Measurements from ENCODE around the gene CYS1. TPM values are rescaled to one million over a fixed set of nuclear protein-coding genes. Genes with fewer than 3 reads are reported as not detected.

The CYS1 gene
- polyA plus RNA-seq, 3 donors = not detected

DNA sequence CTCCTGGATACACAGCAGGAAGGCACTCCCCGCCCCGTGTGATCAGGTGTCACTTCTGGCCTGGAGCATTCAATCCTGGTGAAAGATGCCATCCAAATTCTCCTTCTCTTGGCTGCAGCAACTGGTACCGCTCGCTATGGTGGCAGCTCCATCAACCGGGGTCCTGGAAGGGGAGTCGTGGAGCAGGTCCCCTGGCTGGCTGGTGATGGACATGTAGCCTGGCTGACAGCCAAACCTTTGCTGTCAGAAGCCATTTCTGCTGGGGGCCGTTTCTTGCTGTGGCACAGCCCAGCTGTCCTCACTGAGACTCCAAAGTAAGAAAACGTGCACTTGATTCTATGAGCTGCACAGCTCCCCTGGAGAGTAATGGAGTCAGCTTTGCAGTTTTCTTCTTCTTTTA, 7.1 kb upstream of the CYS1 start:
- no peaks in the 10 kb centered on the region for H3K36me3 ChIP-seq (replicated peaks in 1 of 2; ENCODE audit: control insufficient read depth in 1 of 2, insufficient read depth in 2 of 2, low read length in 2 of 2)
- no peak overlapping the region for H3K9ac ChIP-seq (ENCODE audit: insufficient read depth, low read length, poor library complexity, severe bottlenecking)
- H3K4me2 ChIP-seq (replicated peaks; ENCODE audit: extremely low read depth, low read length, poor library complexity, severe bottlenecking) = no peak overlapping the region
- H3K27me3 ChIP-seq (ENCODE audit: control insufficient read depth in 2 of 2, insufficient read depth in 2 of 2, low read length in 2 of 2) = peaks cover 36 to 57% of the 10 kb centered on the region in 2 donors
- Mint-ChIP-seq H3K27me3 (ENCODE audit: low read depth in 3 of 3) (peaks cover 54 to 77% (median 62%) of the 10 kb centered on the region in 3 donors), H3K36me3 (peaks cover 3 to 5% of the 10 kb centered on the region in 2 donors), H3K27ac (no peak overlapping the region), H3K9me3 (peaks cover 4 to 14% (median 8%) of the 10 kb centered on the region in 7 donors), H3K4me3 (no peak overlapping the region), H3K4me1 (peaks cover 18% of the 10 kb centered on the region)
- no peaks in the 10 kb centered on the region for H3K79me2 ChIP-seq (ENCODE audit: insufficient read depth, low read length)
- no peak for DNase-seq
- TF ChIP-seq, protein P1, sequence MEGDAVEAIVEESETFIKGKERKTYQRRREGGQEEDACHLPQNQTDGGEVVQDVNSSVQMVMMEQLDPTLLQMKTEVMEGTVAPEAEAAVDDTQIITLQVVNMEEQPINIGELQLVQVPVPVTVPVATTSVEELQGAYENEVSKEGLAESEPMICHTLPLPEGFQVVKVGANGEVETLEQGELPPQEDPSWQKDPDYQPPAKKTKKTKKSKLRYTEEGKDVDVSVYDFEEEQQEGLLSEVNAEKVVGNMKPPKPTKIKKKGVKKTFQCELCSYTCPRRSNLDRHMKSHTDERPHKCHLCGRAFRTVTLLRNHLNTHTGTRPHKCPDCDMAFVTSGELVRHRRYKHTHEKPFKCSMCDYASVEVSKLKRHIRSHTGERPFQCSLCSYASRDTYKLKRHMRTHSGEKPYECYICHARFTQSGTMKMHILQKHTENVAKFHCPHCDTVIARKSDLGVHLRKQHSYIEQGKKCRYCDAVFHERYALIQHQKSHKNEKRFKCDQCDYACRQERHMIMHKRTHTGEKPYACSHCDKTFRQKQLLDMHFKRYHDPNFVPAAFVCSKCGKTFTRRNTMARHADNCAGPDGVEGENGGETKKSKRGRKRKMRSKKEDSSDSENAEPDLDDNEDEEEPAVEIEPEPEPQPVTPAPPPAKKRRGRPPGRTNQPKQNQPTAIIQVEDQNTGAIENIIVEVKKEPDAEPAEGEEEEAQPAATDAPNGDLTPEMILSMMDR (IDR thresholded peaks at IDR 0.05) = no peak
- H3K9me3 ChIP-seq (replicated peaks in 1 of 2; ENCODE audit: control insufficient read depth in 1 of 2, insufficient read depth in 1 of 2, low read length in 2 of 2) = peaks cover 5 to 8% of the 10 kb centered on the region in 2 donors
- H3K4me1 ChIP-seq (ENCODE audit: control insufficient read depth in 1 of 2, insufficient read depth in 2 of 2, low read length in 2 of 2) = peaks cover 8 to 20% of the 10 kb centered on the region in 2 donors
- H2AFZ ChIP-seq (ENCODE audit: insufficient read depth, low read depth, low read length, poor library complexity, severe bottlenecking) = no peak overlapping the region
- no peak overlapping the region for H3K27ac ChIP-seq (ENCODE audit: low read depth in 1 of 2, low read length in 2 of 2)
- 86% methylated on average over 7 of the region's 8 CpGs for WGBS (ENCODE audit: insufficient coverage)
- H4K20me1 ChIP-seq (ENCODE audit: insufficient read depth, low read length) = no peaks in the 10 kb centered on the region
- intact Hi-C loops (cut with micrococcal nuclease) = no loop called here
- no peak overlapping the region for H3K4me3 ChIP-seq (replicated peaks in 1 of 3; ENCODE audit: low read depth in 2 of 3, low read length in 3 of 3)

DNA sequence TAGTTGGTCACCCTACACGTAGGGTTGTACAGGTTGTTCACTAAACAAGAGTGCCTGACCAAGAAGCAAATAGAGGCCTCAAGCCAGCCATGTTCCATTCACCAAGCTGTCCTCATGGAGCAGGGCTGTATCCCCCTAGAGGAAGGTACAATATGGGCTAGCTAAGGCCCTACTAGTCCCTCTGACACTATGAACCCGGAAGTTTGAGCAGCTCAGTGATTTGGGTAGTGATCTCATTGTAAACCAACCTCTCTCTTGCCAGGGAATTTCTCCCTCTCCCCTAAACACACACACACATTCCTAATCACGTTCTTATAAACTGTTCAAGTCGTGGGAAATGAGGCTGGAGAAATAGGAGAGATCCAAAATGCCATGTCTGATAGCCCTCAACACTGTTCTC, 6.7 kb upstream of the CYS1 start:
- no peak overlapping the region for H3K4me3 Mint-ChIP-seq
- intact Hi-C loops (cut with micrococcal nuclease) = no loop called here
- H3K36me3 Mint-ChIP-seq = peaks cover under 1 to 3% of the 10 kb centered on the region in 2 donors
- Histone ChIP-seq H3K36me3 (replicated peaks in 1 of 2; ENCODE audit: control insufficient read depth in 1 of 2, insufficient read depth in 2 of 2, low read length in 2 of 2) (no peaks in the 10 kb centered on the region), H3K9ac (ENCODE audit: insufficient read depth, low read length, poor library complexity, severe bottlenecking) (no peak overlapping the region), H3K9me3 (replicated peaks in 1 of 2; ENCODE audit: control insufficient read depth in 1 of 2, insufficient read depth in 1 of 2, low read length in 2 of 2) (peaks cover 2 to 4% of the 10 kb centered on the region in 2 donors), H3K27ac (ENCODE audit: low read depth in 1 of 2, low read length in 2 of 2) (no peak overlapping the region), H3K4me3 (replicated peaks in 1 of 3; ENCODE audit: low read depth in 2 of 3, low read length in 3 of 3) (no peak overlapping the region), H3K79me2 (ENCODE audit: insufficient read depth, low read length) (no peaks in the 10 kb centered on the region), H4K20me1 (ENCODE audit: insufficient read depth, low read length) (no peaks in the 10 kb centered on the region), H3K4me1 (ENCODE audit: control insufficient read depth in 1 of 2, insufficient read depth in 2 of 2, low read length in 2 of 2) (peaks cover 8 to 20% of the 10 kb centered on the region in 2 donors), H3K4me2 (replicated peaks; ENCODE audit: extremely low read depth, low read length, poor library complexity, severe bottlenecking) (no peak overlapping the region), H2AFZ (ENCODE audit: insufficient read depth, low read depth, low read length, poor library complexity, severe bottlenecking) (no peak overlapping the region), H3K27me3 (ENCODE audit: control insufficient read depth in 2 of 2, insufficient read depth in 2 of 2, low read length in 2 of 2) (peaks cover 38 to 57% of the 10 kb centered on the region in 2 donors)
- peaks cover 17% of the 10 kb centered on the region for H3K4me1 Mint-ChIP-seq
- TF ChIP-seq, protein P1 (IDR thresholded peaks at IDR 0.05) = no peak
- peaks cover 55 to 77% (median 62%) of the 10 kb centered on the region in 3 donors for H3K27me3 Mint-ChIP-seq (ENCODE audit: low read depth in 3 of 3)
- no peak overlapping the region for H3K27ac Mint-ChIP-seq
- WGBS (ENCODE audit: insufficient coverage) = 93% methylated on average over 2 of the region's 4 CpGs
- H3K9me3 Mint-ChIP-seq = peaks cover 0 to 10% (median 4%) of the 10 kb centered on the region in 7 donors
- DNase-seq = no peak

Measured in CD14-positive monocyte (primary cell).